Iris pigment epithelial cell (primary cell): ENCODE data around the gene DPEP3.
"Not testable (repeated sequence)": the region's sequence is repeated elsewhere in the genome, so short reads cannot be mapped to it uniquely, and the experiment has no call there.

Experiments used
- DNase-seq: peaks from one replicate; pipeline ENCODE4 v3.0.0-alpha.2; 2011; ENCODE audit warnings: low read depth

The DPEP3 gene

GRCh38 chr16:67993207-67994039 is 13.1 kb upstream of the DPEP3 start:
- DNase-seq: peak; percentile 51

GRCh38 chr16:67992661-67993206 is 12.4 kb upstream of the DPEP3 start:
- DNase-seq: no peak

GRCh38 chr16:67990018-67990386 is 9.7 kb upstream of the DPEP3 start:
- DNase-seq: no peak

GRCh38 chr16:67989322-67990017 is 9.2 kb upstream of the DPEP3 start:
- DNase-seq: no peak

- no peak for DNase-seq
These were observed 8.4 kb upstream of the DPEP3 start for GRCh38 chr16:67988675-67989074.

- no peak for DNase-seq
These were observed 7.3 kb upstream of the DPEP3 start for GRCh38 chr16:67987460-67988160.

- no peak for DNase-seq
These were observed 6.7 kb upstream of the DPEP3 start for GRCh38 chr16:67986949-67987348.

GRCh38 chr16:67982011-67982696 is 1.9 kb upstream of the DPEP3 start:
- DNase-seq: no peak

GRCh38 chr16:67977469-67978227 is 2.7 kb downstream of the DPEP3 start:
- DNase-seq: no peak

- DNase-seq: no peak
These were observed 3.3 kb downstream of the DPEP3 start for GRCh38 chr16:67977005-67977404.

- no peak for DNase-seq
These were observed 4.1 kb downstream of the DPEP3 start for GRCh38 chr16:67976205-67976604.

- DNase-seq: no peak
These were observed 4.8 kb downstream of the DPEP3 start for GRCh38 chr16:67975321-67976105.

- not testable (repeated sequence) for DNase-seq
These were observed 8.0 kb downstream of the DPEP3 start for GRCh38 chr16:67972285-67972684.

- DNase-seq: no peak
These were observed 9.2 kb downstream of the DPEP3 start for GRCh38 chr16:67971111-67971510.

- DNase-seq: peak; percentile 34
These were observed 10.9 kb downstream of the DPEP3 start for GRCh38 chr16:67969254-67970039.

- peak; percentile 70 for DNase-seq
These were observed 11.7 kb downstream of the DPEP3 start, which contains the start of gene SLC12A4 for GRCh38 chr16:67968400-67969253. TSS of gene SLC12A4 (minus strand) at chr16:67968637. CDS start at chr16:67968553, 84 bp downstream.

GRCh38 chr16:67967958-67968399 is 12.3 kb downstream of the DPEP3 start:
- peak; percentile 36 for DNase-seq

- DNase-seq: peak; percentile 33
These were observed 12.9 kb downstream of the DPEP3 start for GRCh38 chr16:67967183-67967957.
